ENCODE measurements around the gene WNT5A.
A peak's percentile ranks its signal among the peaks of the same experiment; 100 is the strongest.

The WNT5A gene

GRCh38 chr3:55486857-55487380 lies at the start of gene WNT5A:
WNT5A (minus strand) TSS chr3:55487306; CDS start chr3:55486985, 321 bp downstream.
- DNase-seq: peak; percentile 72

GRCh38 chr3:55534876-55535275 lies 47.8 kb upstream of the WNT5A start:
- DNase-seq: no peak

GRCh38 chr3:55532806-55533205 lies 45.7 kb upstream of the WNT5A start:
- DNase-seq: no peak

- no peak for DNase-seq
Measured at GRCh38 chr3:55531321-55531720, 44.2 kb upstream of the WNT5A start.

- DNase-seq: no peak
Measured at GRCh38 chr3:55527361-55527760, 40.3 kb upstream of the WNT5A start.

GRCh38 chr3:55526332-55527030 lies 39.4 kb upstream of the WNT5A start:
- no peak for DNase-seq

GRCh38 chr3:55525436-55525835 lies 38.3 kb upstream of the WNT5A start:
- no peak for DNase-seq

- peak; percentile 87 for DNase-seq
Measured at GRCh38 chr3:55524565-55525244, 37.6 kb upstream of the WNT5A start.

GRCh38 chr3:55523471-55523870 lies 36.4 kb upstream of the WNT5A start:
- no peak for DNase-seq

- DNase-seq: peak; percentile 85
Measured at GRCh38 chr3:55521738-55522421, 34.8 kb upstream of the WNT5A start.

GRCh38 chr3:55521064-55521737 lies 34.1 kb upstream of the WNT5A start:
- no peak for DNase-seq

GRCh38 chr3:55519019-55519418 lies 31.9 kb upstream of the WNT5A start:
- DNase-seq: peak; percentile 66

- peak; percentile 74 for DNase-seq
Measured at GRCh38 chr3:55518451-55518850, 31.3 kb upstream of the WNT5A start.

- DNase-seq: no peak
Measured at GRCh38 chr3:55516392-55517030, 29.4 kb upstream of the WNT5A start.

GRCh38 chr3:55515550-55516246 lies 28.6 kb upstream of the WNT5A start:
- DNase-seq: no peak

- no peak for DNase-seq
Measured at GRCh38 chr3:55514962-55515361, 27.9 kb upstream of the WNT5A start.

- DNase-seq: no peak
Measured at GRCh38 chr3:55512571-55513343, 25.7 kb upstream of the WNT5A start.

GRCh38 chr3:55511895-55512570 lies 24.9 kb upstream of the WNT5A start:
- DNase-seq: peak; percentile 75

- DNase-seq: no peak
Measured at GRCh38 chr3:55508335-55508734, 21.2 kb upstream of the WNT5A start.

GRCh38 chr3:55507808-55508207 lies 20.7 kb upstream of the WNT5A start:
- no peak for DNase-seq

- no peak for DNase-seq
Measured at GRCh38 chr3:55505776-55506175, 18.7 kb upstream of the WNT5A start.

Measured in fibroblast of skin of right biceps (primary cell).